Measurements from ENCODE around the gene PIN4. TPM values are rescaled to one million over a fixed set of nuclear protein-coding genes. Genes with fewer than 3 reads are reported as not detected.
"Not testable (repeated sequence)": the region's sequence is repeated elsewhere in the genome, so short reads cannot be mapped to it uniquely, and the experiment has no call there.

The PIN4 gene
- 8.5 TPM for total RNA-seq
- long read RNA-seq, transcript PIN4-203 (4 exons, 1,321 nt), result major isoform, 9 of 17 reads
- long read RNA-seq, partial matches to known transcripts, result 1 of 17 reads
- long read RNA-seq, other reads (novel, unspliced or antisense), result 6 of 17 reads

DNA sequence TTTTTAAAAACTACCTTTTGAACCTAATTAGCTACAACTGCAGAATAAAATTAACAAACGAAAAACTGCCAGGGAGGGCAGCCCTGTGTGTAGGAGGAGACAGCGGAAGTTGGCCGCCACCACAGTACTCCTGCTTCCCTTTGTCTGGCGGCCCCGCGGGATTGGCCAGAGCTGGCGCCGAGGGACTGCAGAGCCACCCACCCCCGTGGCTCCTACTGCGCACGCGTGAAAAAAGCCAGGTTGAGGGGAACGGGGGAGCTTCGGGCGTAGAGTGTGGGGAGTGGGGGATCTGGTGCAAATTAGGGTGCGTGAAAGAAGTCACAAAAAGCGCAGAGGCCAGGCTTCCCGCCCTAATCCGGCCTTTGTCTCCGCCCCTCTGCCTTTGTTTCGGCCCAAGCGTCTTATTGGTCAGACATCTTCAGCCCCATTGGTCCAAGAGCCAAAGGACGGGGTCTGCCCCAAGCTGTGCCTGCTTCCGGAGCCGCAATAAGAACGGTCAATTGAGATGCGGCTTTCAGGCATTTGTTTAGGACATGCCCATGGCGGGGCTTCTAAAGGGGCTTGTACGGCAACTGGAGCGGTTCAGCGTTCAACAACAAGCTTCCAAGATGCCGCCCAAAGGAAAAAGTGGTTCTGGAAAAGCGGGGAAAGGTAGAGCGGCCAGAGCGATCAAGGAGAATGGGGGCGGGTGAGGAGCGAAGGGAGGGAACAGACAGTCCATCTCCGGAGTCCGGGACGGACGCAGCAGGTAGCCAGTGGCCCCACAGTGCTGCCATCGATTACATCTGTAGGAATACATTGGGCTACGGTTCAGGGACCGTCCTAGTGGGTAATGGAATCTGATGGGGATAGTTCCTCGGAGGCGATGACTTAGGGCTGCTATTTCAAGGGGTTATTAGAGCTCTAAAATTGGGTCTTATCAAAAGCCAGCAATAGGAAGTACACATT, at the start of gene PIN4:
PIN4 (plus strand) TSS at position 580 of the 948 bp plus-strand sequence; CDS start at position 609, 29 bp downstream.
- peak; percentile 94 for DNase-seq (ENCODE audit: low spot score)
- intact Hi-C loops (cut with DNase I), result loop anchor here (5.0 kb wide), 1 partner anchor 49 kb away; the partner anchor contains the start of gene RTL5

DNA sequence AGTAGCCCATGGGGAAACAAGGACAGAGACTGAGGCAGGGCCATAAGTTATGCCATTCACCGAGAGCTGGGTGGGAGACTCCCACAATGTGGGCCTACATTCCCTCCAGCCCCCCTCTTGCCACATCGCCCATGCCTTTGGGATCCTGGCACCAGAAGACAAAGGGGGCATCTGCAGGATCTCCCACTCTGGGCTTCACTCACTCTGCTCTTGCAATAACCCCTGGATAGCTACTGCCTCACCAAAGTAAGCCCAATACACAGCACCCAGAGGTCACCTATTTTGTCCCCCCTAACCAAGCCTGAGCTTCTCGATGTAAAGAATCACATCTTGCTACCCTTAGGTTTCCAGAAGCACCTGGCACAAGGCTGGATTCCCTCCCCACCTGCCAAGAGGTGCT, 49.1 kb upstream of the PIN4 start:
- no peak for DNase-seq (ENCODE audit: low spot score)
- intact Hi-C loops (cut with DNase I), result loop anchor here (5.0 kb wide), 1 partner anchor 50 kb away; the partner anchor contains the start of gene PIN4

DNA sequence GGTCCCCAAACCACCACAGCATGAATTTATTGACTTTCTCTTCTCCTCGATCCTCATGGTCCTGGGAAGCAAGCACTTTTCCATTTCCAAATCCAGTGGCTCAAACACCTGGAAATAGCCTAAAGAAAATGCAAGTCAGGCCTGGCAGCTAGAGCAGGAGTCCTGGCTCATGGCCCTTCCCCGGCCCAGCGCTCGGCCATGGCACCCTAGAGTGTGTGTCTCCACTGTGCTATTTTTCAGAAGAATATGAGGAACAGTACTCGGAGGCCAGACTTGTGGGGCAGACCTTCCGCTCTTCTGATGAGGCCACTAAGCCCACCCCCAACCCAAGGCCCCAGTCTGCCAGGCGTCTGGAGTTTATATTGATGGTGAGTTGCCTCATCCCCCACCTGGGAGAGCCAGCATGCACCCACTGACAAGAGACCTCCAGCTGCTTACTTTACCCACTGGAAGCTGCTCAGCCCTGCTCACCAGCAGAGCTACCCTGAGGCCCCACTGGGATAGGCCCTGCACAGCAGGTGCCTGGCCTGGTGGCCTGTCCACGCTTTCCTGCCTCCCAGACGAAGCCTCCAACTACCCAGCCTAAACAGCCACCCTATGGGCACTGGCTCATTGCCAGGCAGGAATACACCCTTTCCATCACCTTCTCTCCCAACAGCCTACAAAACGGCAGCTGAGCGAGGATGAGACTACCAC, 47.6 kb upstream of the PIN4 start:
- no peak for DNase-seq (ENCODE audit: low spot score)
- intact Hi-C loops (cut with DNase I), result loop anchor here (5.0 kb wide), 1 partner anchor 48 kb away; the partner anchor contains the start of gene PIN4

DNA sequence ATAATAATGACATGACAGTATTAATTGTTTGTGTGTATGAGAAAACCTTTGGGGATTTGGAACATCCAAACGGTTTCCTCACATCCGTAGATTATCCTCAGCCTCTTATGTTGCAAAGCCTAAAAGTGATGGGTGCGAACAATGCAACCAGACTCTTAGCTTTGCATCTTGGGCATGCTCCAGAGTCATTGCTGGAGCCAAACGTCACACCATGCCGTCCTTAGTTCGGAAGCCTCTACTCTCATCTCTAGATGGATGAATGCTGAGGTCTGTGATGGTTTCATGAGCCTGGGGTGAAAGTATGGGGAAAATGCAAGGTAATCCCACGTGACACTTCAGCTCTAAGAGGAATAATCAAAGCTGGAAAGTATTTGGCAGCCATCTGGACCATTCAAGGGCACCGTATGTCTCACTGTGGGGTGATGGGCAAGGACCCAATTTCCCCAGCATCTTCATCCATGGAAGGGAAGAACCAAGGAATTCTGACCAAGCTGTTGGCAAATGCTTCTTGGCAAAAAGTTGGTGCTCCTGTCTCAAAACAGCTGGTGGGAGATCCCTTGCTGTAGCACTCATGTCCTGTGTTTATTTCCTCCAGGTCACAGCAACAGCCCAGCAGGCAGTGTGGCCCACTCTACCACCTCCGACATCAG, 43.6 kb upstream of the PIN4 start:
- intact Hi-C loops (cut with DNase I), result no loop called here
- no peak for DNase-seq (ENCODE audit: low spot score)

DNA sequence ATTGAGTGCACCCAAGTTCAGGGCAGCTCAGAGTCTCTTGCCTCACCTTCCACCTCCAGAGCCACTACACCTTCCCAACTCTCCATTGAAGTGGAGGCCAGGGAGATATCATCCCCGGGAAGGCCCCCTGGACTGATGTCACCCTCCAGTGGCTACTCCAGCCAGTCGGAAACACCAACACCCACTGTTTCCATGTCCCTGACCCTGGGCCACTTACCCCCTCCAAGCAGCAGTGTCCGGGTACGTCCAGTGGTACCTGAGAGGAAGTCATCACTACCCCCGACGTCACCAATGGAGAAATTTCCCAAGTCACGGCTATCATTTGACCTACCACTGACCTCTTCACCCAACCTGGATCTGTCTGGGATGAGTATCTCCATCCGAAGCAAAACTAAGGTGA, 42.0 kb upstream of the PIN4 start:
- DNase-seq (ENCODE audit: low spot score), result no peak
- intact Hi-C loops (cut with DNase I), result no loop called here

DNA sequence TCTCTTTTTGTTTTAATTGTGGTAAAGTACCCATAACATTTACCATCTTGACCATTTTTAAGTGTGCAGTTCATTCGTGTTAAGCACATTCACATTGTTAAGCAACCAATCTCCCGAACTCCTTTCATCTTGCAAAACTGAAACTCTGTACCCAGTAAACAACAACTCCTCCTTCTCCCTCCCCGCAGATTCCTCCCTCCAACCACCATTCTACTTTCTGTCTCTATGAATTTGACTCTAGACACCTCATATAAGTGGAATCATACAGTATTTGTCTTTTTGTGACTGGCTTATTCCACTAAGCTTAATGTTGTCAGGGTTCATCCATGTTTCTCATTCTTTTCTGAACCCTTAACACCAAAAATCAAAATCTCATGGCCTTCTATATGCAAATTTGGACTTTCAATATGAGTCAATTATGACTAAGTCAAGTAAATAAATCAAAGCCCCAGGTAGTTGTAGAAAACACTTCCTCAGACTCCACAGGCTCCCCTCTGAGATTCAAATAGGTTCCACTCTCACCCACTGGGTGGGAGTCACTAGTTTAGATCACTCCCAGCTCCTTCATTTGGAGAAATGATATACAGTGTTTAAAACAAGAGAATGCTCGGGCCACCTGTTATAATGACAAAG, 40.1 kb upstream of the PIN4 start:
- DNase-seq (ENCODE audit: low spot score), result no peak
- intact Hi-C loops (cut with DNase I), result no loop called here

DNA sequence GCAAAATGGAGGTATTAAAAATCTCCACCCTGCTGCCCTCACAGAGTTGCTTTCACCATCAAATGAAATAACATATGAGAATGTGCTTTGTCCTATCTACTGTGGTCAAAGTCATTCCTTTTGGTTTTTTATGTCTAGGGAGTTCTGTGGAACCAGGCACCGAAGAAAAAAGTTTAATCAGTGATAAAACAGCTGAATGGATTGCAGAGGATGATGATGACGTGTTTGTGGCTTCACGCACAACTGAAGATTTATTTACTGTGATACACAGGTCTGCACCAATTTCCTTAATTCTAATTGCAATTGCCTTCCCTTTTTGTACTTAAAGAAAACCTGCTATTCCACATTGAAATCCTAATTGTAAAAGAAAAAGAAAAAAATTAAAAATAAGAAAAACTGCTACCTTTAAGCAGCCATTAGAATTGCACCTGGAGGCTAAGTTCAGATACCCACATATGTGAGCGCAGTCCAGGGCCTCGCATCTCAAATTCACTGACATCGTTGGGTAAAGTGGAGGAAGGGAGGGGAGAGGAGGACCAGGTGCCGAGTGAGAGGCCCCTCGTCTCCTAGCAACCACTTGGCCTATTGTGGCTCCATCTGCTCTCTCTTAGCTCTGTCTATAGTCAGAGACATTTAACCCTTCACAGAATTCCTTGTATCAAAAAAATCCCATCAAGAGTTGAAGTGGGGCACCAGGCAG, 39.3 kb upstream of the PIN4 start:
- no peak for DNase-seq (ENCODE audit: low spot score)
- intact Hi-C loops (cut with DNase I), result no loop called here

DNA sequence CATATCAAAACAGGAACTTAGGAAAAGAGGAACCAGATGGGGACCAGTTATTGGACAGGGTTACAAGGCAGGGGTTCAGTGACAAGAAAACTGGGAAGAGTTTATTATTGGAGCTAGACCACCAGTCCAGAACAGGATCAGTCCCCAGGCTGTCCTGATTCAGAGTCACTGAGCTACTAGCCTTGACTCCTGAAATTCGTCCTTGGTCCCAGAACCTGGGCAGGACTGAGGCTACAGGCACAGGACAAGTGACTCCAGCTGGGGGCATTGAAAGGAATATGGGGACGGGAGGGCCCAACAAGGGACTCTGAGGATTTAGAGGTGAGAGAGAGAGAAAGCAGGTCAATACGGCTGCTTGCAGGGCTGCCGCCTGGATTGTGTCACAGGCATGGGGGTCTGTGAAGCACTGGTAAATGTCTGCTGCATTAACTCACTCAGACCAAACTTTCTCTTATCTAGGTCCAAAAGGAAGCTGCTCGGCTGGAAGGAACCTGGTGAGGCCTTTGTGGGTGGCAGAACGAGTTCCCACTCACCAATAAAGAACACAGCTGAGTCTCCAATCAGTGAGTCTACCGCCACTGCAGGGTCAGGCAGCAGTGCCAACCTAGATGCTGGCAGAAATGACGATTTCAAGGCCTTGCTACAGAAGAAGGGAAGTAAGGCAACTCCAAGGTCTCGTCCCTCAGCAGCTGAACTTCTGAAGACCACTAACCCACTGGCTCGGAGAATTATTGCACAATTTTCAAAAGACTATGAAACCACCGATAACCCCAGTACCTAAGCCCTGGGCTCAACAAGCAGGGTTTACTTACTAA, 38.6 kb upstream of the PIN4 start:
- DNase-seq (ENCODE audit: low spot score), result no peak
- intact Hi-C loops (cut with DNase I), result no loop called here

DNA sequence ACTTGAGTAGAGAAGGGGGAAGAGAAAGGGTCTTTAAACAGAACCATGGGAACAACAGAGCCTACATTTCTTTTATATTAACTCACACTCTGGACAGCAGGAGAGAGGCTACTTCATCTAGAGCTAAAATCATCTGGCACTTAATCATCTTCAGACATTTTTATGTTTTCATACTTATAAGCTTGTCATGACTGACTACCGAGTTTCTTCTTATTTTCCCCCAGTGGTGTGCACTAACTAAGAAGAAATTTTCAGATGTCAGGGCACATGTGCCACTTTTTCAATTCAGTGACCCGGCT, 38.0 kb upstream of the PIN4 start:
- DNase-seq (ENCODE audit: low spot score), result no peak
- intact Hi-C loops (cut with DNase I), result no loop called here

DNA sequence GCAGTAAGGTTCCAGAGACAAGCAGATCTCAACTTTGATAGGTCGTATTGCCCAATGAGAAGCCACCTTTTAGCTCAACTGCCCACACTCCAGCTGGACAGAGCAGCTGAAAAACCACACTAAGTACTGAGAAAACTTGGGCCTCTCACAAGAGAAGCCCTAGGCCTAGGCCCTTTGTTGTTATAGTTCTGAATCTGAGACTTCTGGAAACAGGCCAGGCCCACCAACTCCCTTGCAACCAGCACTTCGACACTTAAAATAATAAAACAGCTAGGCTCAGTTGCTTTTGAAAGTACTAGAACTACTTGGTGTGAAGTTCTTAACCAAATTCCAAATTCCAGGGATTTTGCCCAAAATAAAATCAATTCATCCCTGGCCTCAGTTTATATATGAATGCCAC, 36.4 kb upstream of the PIN4 start:
- intact Hi-C loops (cut with DNase I), result no loop called here
- DNase-seq (ENCODE audit: low spot score), result no peak

DNA sequence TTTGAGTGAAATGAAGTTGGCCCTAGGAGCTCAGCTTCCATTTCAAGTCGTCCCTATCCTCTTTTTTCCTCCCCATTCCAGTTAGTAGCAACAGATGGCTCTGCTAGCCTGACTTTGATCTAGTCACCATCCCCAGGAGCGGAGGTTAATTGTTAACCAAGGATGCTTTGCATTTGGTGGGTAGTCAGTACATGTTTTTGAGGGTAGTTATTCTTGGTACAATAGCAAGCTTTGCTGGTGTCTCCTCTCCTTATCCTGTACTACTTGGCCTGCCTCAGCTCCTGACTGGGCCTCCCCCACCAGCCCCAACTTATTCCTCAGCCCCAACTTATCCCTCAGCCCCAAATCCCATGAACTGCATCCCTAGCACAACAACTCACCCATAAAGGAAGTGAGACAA, 35.0 kb upstream of the PIN4 start:
- intact Hi-C loops (cut with DNase I), result no loop called here
- DNase-seq (ENCODE audit: low spot score), result no peak

DNA sequence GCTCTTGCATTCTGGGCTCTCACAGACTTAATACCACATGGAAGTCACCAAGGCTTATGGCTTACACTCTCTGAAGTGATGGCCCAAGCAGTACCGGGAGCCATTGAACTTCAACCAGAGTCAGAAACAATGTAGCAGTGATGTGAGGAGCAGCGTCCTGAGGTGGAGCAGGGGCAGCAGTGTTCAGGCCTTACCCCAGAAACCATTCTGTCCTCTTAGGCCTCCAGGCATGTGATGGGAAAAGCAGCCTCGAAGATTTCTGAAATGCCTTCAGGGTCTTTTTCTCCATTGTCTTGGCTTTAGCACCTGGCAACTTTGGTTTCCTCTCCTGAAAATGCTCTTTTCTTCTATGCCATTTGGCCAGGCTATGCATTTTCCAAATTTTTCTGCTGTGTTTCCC, 22.8 kb upstream of the PIN4 start:
- no peak for DNase-seq (ENCODE audit: low spot score)
- intact Hi-C loops (cut with DNase I), result no loop called here

DNA sequence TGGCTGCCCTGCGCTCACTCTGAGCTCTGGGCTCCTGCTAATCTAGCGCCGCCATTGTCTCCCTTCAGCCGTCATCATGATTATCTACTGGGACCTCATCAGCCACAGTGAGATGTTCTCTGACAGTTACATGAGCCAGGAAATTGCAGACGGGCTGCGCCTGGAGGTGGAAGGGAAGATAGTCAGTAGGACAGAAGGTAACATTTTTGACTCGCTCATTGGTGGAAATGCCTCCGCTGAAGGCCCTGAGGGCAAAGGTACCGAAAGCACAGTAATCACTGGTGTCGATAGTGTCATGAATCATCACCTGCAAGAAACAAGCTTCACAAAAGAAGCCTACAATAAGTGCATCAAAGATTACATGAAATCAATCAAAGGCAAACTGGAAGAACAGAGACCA, 21.8 kb upstream of the PIN4 start:
- intact Hi-C loops (cut with DNase I), result no loop called here
- DNase-seq (ENCODE audit: low spot score), result no peak

DNA sequence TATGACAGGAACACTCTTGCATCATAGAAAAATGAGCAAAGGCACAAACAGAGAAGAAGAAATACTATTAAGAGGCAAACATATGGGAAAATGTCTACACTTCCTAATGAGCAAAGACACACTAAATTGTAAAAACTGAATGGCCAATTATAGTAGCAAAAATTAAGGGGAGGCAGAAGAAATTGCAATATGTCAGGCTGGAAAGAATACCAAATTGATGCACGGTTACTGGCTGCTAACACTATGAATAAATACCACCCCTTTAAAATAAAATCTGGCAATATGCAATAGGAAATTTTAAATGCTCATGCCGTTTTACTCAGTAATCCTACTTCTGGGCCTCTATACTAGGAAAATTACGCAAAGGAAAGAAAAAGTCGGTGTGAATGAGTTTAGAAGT, 16.0 kb upstream of the PIN4 start:
- no peak for DNase-seq (ENCODE audit: low spot score)
- intact Hi-C loops (cut with DNase I), result no loop called here

DNA sequence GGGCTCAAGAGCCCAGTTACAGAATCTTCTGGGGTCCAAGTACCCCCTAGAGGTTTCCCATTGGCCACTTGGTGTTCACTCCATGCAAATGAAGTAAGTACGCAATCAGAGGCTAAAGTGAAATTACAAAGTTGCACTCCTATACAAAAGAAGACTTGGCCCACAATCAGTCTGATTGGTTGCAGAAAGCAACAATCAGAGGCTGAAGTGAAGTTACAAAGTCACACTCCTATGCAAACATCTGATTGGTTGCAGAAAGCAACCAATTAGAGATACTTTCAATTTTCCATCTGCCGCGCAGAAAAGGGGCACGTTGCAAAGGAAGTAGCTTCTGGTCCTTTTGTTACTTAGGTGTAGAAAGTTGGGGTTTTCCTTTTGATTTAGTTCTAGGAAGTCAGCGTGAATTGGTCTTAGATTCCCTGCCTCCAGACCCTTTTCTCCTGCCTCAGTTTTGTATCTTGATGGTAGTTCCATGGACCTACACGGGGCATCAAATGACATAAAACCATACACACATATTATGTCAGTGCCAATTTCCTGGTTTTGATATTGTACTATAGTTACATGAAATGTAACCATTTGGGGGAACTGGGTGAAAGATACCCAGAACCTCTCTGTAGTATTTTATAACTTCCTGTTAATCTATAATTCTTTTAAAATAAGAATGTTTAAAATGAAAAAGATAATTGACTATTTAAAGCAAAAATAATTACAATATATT, 12.4 kb upstream of the PIN4 start:
- intact Hi-C loops (cut with DNase I), result no loop called here
- DNase-seq (ENCODE audit: low spot score), result no peak

DNA sequence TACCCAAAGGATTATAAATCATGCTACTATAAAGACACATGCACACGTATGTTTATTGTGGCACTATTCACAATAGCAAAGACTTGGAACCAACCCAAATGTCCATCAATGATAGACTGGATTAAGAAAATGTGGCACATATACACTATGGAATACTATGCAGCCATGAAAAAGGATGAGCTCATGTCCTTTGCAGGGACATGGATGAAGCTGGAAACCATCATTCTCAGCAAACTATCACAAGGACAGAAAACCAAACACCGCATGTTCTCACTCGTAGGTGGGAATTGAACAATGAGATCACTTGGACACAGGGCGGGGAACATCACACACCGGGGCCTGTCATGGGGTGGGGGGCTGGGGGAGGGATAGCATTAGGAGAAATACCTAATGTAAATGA, 5.3 kb upstream of the PIN4 start:
- DNase-seq (ENCODE audit: low spot score); intact Hi-C loops (cut with DNase I): not testable (repeated sequence)

DNA sequence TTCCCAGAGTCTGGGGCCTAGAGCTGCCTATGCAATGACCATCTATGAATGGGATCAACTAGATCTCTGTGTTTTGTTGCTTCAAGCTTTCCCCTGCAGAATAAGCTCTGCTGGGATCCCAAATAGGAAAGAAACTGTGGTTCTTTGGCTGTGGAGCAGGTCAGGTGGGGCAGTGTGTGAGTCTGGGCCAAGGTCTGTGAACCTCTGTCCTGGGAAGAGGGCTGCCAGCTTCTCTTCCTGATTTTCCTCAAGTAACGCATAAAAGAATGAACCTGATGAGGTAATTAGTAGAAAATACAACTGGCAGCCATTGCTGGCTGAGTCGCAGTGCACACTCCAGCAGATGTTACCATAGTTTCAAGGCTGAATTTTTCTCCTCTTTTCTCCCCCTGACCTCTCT, 4.6 kb upstream of the PIN4 start:
- intact Hi-C loops (cut with DNase I), result no loop called here
- DNase-seq (ENCODE audit: low spot score), result no peak

DNA sequence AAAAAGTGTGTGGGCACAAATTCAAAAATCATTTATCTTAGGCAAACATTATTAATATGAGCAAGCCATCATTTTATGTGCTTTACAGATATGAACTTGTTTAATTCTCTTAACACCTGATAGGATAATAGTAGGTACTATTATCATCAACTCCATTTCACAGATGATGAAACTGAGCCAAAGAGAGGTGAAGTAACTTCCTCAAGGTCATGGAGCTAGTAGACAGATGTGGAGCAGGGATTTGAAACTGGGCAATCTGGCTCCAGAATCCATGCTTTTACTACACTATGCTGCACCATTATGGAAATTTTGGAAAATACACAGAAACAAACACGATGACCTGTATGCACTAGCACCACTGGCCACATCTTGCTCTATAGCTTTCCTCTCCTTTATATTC, 1.0 kb upstream of the PIN4 start:
- no peak for DNase-seq (ENCODE audit: low spot score)
- intact Hi-C loops (cut with DNase I), result loop anchor here (5.0 kb wide), 1 partner anchor 48 kb away; the partner anchor contains the start of gene RTL5
